Measurements from ENCODE around the gene RNU2-63P.
"Not testable (repeated sequence)": the region's sequence is repeated elsewhere in the genome, so short reads cannot be mapped to it uniquely, and the experiment has no call there.

The RNU2-63P gene

GRCh38 chr2:88053934-88054781 is 37.8 kb upstream of the RNU2-63P start:
- H3K9ac ChIP-seq (ENCODE audit: low read depth in 1 of 2, low read length in 2 of 2), result peak overlapping the region; percentile 92 to 99
- H3K4me3 ChIP-seq (ENCODE audit: low read length in 2 of 2), result peak overlapping the region; percentile 70 to 98
- peak overlapping the region; percentile 97 for H3K27ac ChIP-seq (ENCODE audit: low read depth in 2 of 2, low read length in 2 of 2)
- no peaks in the 10 kb centered on the region for H3K27me3 ChIP-seq (ENCODE audit: control insufficient read depth in 2 of 2, insufficient read depth in 2 of 2, low read length in 2 of 2)
- H3K4me1 ChIP-seq (ENCODE audit: control insufficient read depth in 2 of 2, insufficient read depth in 2 of 2, low read length in 2 of 2), result peaks cover 11 to 24% of the 10 kb centered on the region in 2 donors
- H3K9me3 ChIP-seq (ENCODE audit: control insufficient read depth in 2 of 2, low read length in 2 of 2), result no peaks in the 10 kb centered on the region
- peaks cover 4 to 6% of the 10 kb centered on the region in 2 donors for H3K36me3 ChIP-seq (ENCODE audit: control insufficient read depth in 2 of 2, insufficient read depth in 2 of 2, low read length in 2 of 2)

- Histone ChIP-seq H3K4me3 (ENCODE audit: low read length in 2 of 2) (peak overlapping the region in 1 of 2 donors; percentile 98), H3K9me3 (ENCODE audit: control insufficient read depth in 2 of 2, low read length in 2 of 2) (no peaks in the 10 kb centered on the region), H3K27ac (ENCODE audit: low read depth in 2 of 2, low read length in 2 of 2) (no peak overlapping the region), H3K27me3 (ENCODE audit: control insufficient read depth in 2 of 2, insufficient read depth in 2 of 2, low read length in 2 of 2) (no peaks in the 10 kb centered on the region), H3K36me3 (ENCODE audit: control insufficient read depth in 2 of 2, insufficient read depth in 2 of 2, low read length in 2 of 2) (peaks cover 4 to 7% of the 10 kb centered on the region in 2 donors), H3K9ac (ENCODE audit: low read depth in 1 of 2, low read length in 2 of 2) (no peak overlapping the region), H3K4me1 (ENCODE audit: control insufficient read depth in 2 of 2, insufficient read depth in 2 of 2, low read length in 2 of 2) (peaks cover 11 to 24% of the 10 kb centered on the region in 2 donors)
Measured at GRCh38 chr2:88053296-88053695, 36.9 kb upstream of the RNU2-63P start.

DNA sequence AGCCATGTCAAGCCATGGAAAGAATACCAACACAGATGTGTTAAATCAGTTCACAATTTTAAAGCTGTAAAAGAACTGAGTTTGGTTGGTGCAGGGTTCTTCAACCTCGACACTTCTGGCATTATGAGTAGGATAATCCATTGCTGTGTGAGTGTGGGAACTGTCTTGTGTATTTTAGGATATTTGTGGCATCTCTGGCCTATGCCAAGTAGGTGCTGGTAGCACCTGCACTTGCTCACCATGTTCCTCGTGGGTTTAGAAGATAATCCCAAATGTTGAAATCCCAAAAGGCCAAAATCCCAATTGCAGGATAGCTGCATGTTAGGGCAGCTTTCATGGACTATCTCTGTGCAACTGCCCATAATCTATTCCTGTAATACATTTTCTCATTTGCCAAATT is 35.4 kb upstream of the RNU2-63P start:
- no peaks in the 10 kb centered on the region for H3K27me3 ChIP-seq (ENCODE audit: control insufficient read depth in 2 of 2, insufficient read depth in 2 of 2, low read length in 2 of 2)
- H3K4me3 ChIP-seq (ENCODE audit: low read length in 2 of 2), result no peak overlapping the region
- H3K9me3 ChIP-seq (ENCODE audit: control insufficient read depth in 2 of 2, low read length in 2 of 2), result no peaks in the 10 kb centered on the region
- H3K27ac ChIP-seq (ENCODE audit: low read depth in 2 of 2, low read length in 2 of 2), result no peak overlapping the region
- H3K4me1 ChIP-seq (ENCODE audit: control insufficient read depth in 2 of 2, insufficient read depth in 2 of 2, low read length in 2 of 2), result peaks cover 11 to 22% of the 10 kb centered on the region in 2 donors
- no peak overlapping the region for H3K9ac ChIP-seq (ENCODE audit: low read depth in 1 of 2, low read length in 2 of 2)
- H3K36me3 ChIP-seq (ENCODE audit: control insufficient read depth in 2 of 2, insufficient read depth in 2 of 2, low read length in 2 of 2), result peaks cover 4 to 7% of the 10 kb centered on the region in 2 donors

DNA sequence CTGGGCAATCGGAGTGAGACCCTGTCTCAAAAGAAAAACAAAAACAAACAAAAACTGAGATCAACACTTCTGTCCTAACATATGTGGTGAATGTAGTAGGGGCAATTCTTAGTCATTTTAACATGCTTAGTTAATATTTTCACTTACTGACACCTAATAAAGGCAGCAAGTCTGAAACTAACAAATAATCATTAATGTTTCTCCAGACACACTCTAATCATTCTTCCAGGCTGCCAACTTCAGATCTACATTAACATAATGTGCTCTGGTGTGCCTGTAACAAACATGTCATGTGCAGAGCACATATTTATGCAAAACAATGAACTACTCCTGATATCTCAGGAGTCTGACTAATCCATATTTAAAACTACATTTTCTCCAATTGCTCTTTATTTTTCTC is 33.3 kb upstream of the RNU2-63P start:
- Histone ChIP-seq H3K4me1 (ENCODE audit: control insufficient read depth in 2 of 2, insufficient read depth in 2 of 2, low read length in 2 of 2) (peaks cover 5 to 13% of the 10 kb centered on the region in 2 donors), H3K27ac (ENCODE audit: low read depth in 2 of 2, low read length in 2 of 2) (no peak overlapping the region)

GRCh38 chr2:88048541-88048940 is 32.2 kb upstream of the RNU2-63P start:
- no peak overlapping the region for H3K27ac ChIP-seq (ENCODE audit: low read depth in 2 of 2, low read length in 2 of 2)
- no peak overlapping the region for H3K4me3 ChIP-seq (ENCODE audit: low read length in 2 of 2)
- H3K9me3 ChIP-seq (ENCODE audit: control insufficient read depth in 2 of 2, low read length in 2 of 2), result no peaks in the 10 kb centered on the region
- no peak overlapping the region for H3K9ac ChIP-seq (ENCODE audit: low read depth in 1 of 2, low read length in 2 of 2)
- peaks cover 4 to 7% of the 10 kb centered on the region in 2 donors for H3K36me3 ChIP-seq (ENCODE audit: control insufficient read depth in 2 of 2, insufficient read depth in 2 of 2, low read length in 2 of 2)
- peaks cover 0 to 9% of the 10 kb centered on the region in 2 donors for H3K4me1 ChIP-seq (ENCODE audit: control insufficient read depth in 2 of 2, insufficient read depth in 2 of 2, low read length in 2 of 2)
- no peaks in the 10 kb centered on the region for H3K27me3 ChIP-seq (ENCODE audit: control insufficient read depth in 2 of 2, insufficient read depth in 2 of 2, low read length in 2 of 2)

More for the DNA sequence above, 33.3 kb upstream of the RNU2-63P start:
- Histone ChIP-seq H3K9me3 (ENCODE audit: control insufficient read depth in 2 of 2, low read length in 2 of 2) (no peaks in the 10 kb centered on the region), H3K27me3 (ENCODE audit: control insufficient read depth in 2 of 2, insufficient read depth in 2 of 2, low read length in 2 of 2) (no peaks in the 10 kb centered on the region), H3K36me3 (ENCODE audit: control insufficient read depth in 2 of 2, insufficient read depth in 2 of 2, low read length in 2 of 2) (peaks cover 4 to 7% of the 10 kb centered on the region in 2 donors), H3K4me3 (ENCODE audit: low read length in 2 of 2) (no peak overlapping the region), H3K9ac (ENCODE audit: low read depth in 1 of 2, low read length in 2 of 2) (no peak overlapping the region)

- H3K4me3 ChIP-seq (ENCODE audit: low read length in 2 of 2); H3K9ac ChIP-seq (ENCODE audit: low read depth in 1 of 2, low read length in 2 of 2); H3K27ac ChIP-seq (ENCODE audit: low read depth in 2 of 2, low read length in 2 of 2); H3K4me1 ChIP-seq (ENCODE audit: control insufficient read depth in 2 of 2, insufficient read depth in 2 of 2, low read length in 2 of 2); H3K27me3 ChIP-seq (ENCODE audit: control insufficient read depth in 2 of 2, insufficient read depth in 2 of 2, low read length in 2 of 2); H3K36me3 ChIP-seq (ENCODE audit: control insufficient read depth in 2 of 2, insufficient read depth in 2 of 2, low read length in 2 of 2); H3K9me3 ChIP-seq (ENCODE audit: control insufficient read depth in 2 of 2, low read length in 2 of 2): not testable (repeated sequence)
Measured at GRCh38 chr2:88045561-88045960, 29.2 kb upstream of the RNU2-63P start.

DNA sequence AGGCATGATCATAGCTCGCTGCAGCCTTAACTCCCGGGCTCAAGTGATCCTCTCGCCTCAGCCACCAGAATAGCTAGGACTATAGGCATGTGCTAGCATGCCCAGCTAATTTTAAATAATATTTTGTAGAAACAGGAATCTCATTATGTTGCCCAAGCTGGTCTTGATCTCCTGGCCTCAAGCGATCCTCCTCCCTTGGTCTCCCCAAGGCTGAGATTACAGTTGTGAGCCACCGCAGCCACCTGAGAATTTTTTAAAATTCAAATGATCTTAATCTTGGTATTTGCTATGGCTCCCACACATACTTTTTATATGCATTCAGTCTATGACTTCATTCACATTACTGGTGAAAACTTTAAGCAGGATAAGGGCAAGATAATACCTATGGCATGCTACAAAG is 26.1 kb upstream of the RNU2-63P start:
- Histone ChIP-seq H3K27me3 (ENCODE audit: control insufficient read depth in 2 of 2, insufficient read depth in 2 of 2, low read length in 2 of 2) (no peaks in the 10 kb centered on the region), H3K4me3 (ENCODE audit: low read length in 2 of 2) (no peak overlapping the region), H3K27ac (ENCODE audit: low read depth in 2 of 2, low read length in 2 of 2) (no peak overlapping the region), H3K36me3 (ENCODE audit: control insufficient read depth in 2 of 2, insufficient read depth in 2 of 2, low read length in 2 of 2) (no peaks in the 10 kb centered on the region), H3K4me1 (ENCODE audit: control insufficient read depth in 2 of 2, insufficient read depth in 2 of 2, low read length in 2 of 2) (no peaks in the 10 kb centered on the region), H3K9me3 (ENCODE audit: control insufficient read depth in 2 of 2, low read length in 2 of 2) (no peaks in the 10 kb centered on the region), H3K9ac (ENCODE audit: low read depth in 1 of 2, low read length in 2 of 2) (no peak overlapping the region)

DNA sequence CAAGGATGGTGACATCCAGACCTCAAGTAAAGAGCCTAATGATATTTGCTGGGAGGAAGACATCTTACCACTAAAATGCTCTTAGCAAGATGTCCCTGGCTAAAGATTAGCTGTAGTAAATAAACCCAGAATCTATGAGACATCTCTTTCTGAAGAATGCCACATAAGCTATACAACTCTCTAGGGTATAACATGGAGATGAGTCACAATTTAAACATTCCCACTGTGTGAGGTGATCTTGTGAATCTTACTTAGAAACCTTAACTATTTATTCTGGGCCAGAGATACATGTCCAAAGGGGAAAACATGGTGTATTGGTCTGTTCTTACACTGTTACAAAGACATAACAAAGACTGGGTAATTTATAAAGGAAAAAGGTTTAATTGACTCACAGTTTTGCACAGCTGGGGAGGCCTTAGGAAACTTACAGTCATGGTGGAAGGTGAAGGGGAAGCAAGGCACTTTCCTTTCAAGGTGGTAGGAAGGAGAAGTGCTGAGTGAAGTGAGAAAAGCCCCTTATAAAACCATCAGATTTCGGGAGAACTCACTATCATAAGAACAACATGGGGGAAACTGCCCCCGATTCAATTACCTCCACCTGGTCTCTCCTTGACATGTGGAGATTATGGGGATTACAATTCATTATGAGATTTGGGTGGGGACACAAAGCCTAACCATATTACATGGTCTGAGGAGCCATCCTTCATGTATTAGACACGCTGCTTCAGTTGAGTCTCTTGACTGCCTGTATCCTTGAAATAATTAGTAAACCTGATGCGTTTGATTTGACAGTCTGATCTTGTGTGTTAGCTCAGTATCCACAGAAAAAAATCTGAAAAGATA is 22.1 kb upstream of the RNU2-63P start:
- no peak overlapping the region for H3K4me3 ChIP-seq (ENCODE audit: low read length in 2 of 2)
- peaks cover 9 to 13% of the 10 kb centered on the region in 2 donors for H3K36me3 ChIP-seq (ENCODE audit: control insufficient read depth in 2 of 2, insufficient read depth in 2 of 2, low read length in 2 of 2)
- no peaks in the 10 kb centered on the region for H3K9me3 ChIP-seq (ENCODE audit: control insufficient read depth in 2 of 2, low read length in 2 of 2)
- no peaks in the 10 kb centered on the region for H3K4me1 ChIP-seq (ENCODE audit: control insufficient read depth in 2 of 2, insufficient read depth in 2 of 2, low read length in 2 of 2)
- H3K27me3 ChIP-seq (ENCODE audit: control insufficient read depth in 2 of 2, insufficient read depth in 2 of 2, low read length in 2 of 2), result no peaks in the 10 kb centered on the region
- no peak overlapping the region for H3K9ac ChIP-seq (ENCODE audit: low read depth in 1 of 2, low read length in 2 of 2)
- H3K27ac ChIP-seq (ENCODE audit: low read depth in 2 of 2, low read length in 2 of 2), result no peak overlapping the region

GRCh38 chr2:88036606-88037005 is 20.3 kb upstream of the RNU2-63P start:
- H3K27me3 ChIP-seq (ENCODE audit: control insufficient read depth in 2 of 2, insufficient read depth in 2 of 2, low read length in 2 of 2), result no peaks in the 10 kb centered on the region
- peaks cover 12 to 21% of the 10 kb centered on the region in 2 donors for H3K36me3 ChIP-seq (ENCODE audit: control insufficient read depth in 2 of 2, insufficient read depth in 2 of 2, low read length in 2 of 2)
- peak overlapping the region in 1 of 2 donors; percentile 6 for H3K27ac ChIP-seq (ENCODE audit: low read depth in 2 of 2, low read length in 2 of 2)
- no peak overlapping the region for H3K9ac ChIP-seq (ENCODE audit: low read depth in 1 of 2, low read length in 2 of 2)
- H3K4me3 ChIP-seq (ENCODE audit: low read length in 2 of 2), result no peak overlapping the region
- H3K9me3 ChIP-seq (ENCODE audit: control insufficient read depth in 2 of 2, low read length in 2 of 2), result no peaks in the 10 kb centered on the region
- H3K4me1 ChIP-seq (ENCODE audit: control insufficient read depth in 2 of 2, insufficient read depth in 2 of 2, low read length in 2 of 2), result no peaks in the 10 kb centered on the region

GRCh38 chr2:88036182-88036581 is 19.8 kb upstream of the RNU2-63P start:
- no peaks in the 10 kb centered on the region for H3K9me3 ChIP-seq (ENCODE audit: control insufficient read depth in 2 of 2, low read length in 2 of 2)
- peaks cover 12 to 21% of the 10 kb centered on the region in 2 donors for H3K36me3 ChIP-seq (ENCODE audit: control insufficient read depth in 2 of 2, insufficient read depth in 2 of 2, low read length in 2 of 2)
- H3K9ac ChIP-seq (ENCODE audit: low read depth in 1 of 2, low read length in 2 of 2), result no peak overlapping the region
- no peaks in the 10 kb centered on the region for H3K4me1 ChIP-seq (ENCODE audit: control insufficient read depth in 2 of 2, insufficient read depth in 2 of 2, low read length in 2 of 2)
- no peak overlapping the region for H3K4me3 ChIP-seq (ENCODE audit: low read length in 2 of 2)
- no peaks in the 10 kb centered on the region for H3K27me3 ChIP-seq (ENCODE audit: control insufficient read depth in 2 of 2, insufficient read depth in 2 of 2, low read length in 2 of 2)
- peak overlapping the region in 1 of 2 donors; percentile 6 for H3K27ac ChIP-seq (ENCODE audit: low read depth in 2 of 2, low read length in 2 of 2)

Data from mucosa of rectum (tissue), 2 donors.